PFSK-1 (cell line): Measurements from ENCODE around the gene INTS11.

Source experiments
- FOXP2 ChIP-seq: optimal IDR thresholded peaks from 2 replicates; pipeline ENCODE3; 2011; ENCODE audit warnings: borderline replicate concordance, control low read depth, inconsistent platforms; ENCODE audit not compliant: insufficient read depth; ENCODE audit errors: extremely low read length, extremely low read depth
- POLR2AphosphoS5 ChIP-seq: IDR thresholded peaks from 2 replicates; pipeline ENCODE4 v1.6.1; 2012; ENCODE audit warnings: low read depth, mild to moderate bottlenecking, control low read depth, low read length, moderate library complexity
- SIN3A ChIP-seq: IDR thresholded peaks from 2 replicates; pipeline ENCODE4 v1.6.1; 2012; ENCODE audit warnings: mild to moderate bottlenecking, low read length, moderate library complexity, borderline replicate concordance; ENCODE audit not compliant: insufficient read depth
- TAF1 ChIP-seq: IDR thresholded peaks from 2 replicates; pipeline ENCODE4 v1.6.1; 2012; ENCODE audit warnings: low read length, control low read depth, borderline replicate concordance; ENCODE audit not compliant: insufficient read depth
- TF ChIP-seq, protein P1 (sequence below), 2 experiments: IDR thresholded peaks; 2 replicates each; pipeline versions ENCODE4 v1.6.1 to v1.8.0; 2011 to 2012; ENCODE audit warnings: low read depth in 2 of 2, low read length in 2 of 2, control low read depth in 1 of 2, inconsistent platforms in 1 of 2, mild to moderate bottlenecking in 1 of 2, moderate library complexity in 1 of 2; ENCODE audit not compliant: insufficient read depth in 1 of 2

DNA sequence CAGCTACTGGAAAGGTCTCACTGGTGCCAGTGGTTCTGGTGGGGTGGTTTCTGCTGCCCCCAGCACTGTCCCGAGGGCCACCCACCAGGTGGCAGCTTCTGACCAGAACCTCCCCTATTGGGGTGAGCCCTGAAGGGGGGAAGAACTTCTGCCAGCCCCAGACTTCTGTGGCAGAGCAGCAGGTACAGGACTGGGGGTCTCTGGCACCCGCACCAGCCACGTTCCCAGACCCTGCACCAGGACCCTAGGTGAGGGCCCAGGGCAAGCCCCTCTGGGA, 14.4 kb downstream of the INTS11 start:
- TF ChIP-seq POLR2AphosphoS5 (no peak), TAF1 (no peak), SIN3A (no peak), FOXP2 (no peak)
- TF ChIP-seq, protein P1, sequence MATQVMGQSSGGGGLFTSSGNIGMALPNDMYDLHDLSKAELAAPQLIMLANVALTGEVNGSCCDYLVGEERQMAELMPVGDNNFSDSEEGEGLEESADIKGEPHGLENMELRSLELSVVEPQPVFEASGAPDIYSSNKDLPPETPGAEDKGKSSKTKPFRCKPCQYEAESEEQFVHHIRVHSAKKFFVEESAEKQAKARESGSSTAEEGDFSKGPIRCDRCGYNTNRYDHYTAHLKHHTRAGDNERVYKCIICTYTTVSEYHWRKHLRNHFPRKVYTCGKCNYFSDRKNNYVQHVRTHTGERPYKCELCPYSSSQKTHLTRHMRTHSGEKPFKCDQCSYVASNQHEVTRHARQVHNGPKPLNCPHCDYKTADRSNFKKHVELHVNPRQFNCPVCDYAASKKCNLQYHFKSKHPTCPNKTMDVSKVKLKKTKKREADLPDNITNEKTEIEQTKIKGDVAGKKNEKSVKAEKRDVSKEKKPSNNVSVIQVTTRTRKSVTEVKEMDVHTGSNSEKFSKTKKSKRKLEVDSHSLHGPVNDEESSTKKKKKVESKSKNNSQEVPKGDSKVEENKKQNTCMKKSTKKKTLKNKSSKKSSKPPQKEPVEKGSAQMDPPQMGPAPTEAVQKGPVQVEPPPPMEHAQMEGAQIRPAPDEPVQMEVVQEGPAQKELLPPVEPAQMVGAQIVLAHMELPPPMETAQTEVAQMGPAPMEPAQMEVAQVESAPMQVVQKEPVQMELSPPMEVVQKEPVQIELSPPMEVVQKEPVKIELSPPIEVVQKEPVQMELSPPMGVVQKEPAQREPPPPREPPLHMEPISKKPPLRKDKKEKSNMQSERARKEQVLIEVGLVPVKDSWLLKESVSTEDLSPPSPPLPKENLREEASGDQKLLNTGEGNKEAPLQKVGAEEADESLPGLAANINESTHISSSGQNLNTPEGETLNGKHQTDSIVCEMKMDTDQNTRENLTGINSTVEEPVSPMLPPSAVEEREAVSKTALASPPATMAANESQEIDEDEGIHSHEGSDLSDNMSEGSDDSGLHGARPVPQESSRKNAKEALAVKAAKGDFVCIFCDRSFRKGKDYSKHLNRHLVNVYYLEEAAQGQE (IDR thresholded peaks at IDR 0.05; ENCODE audit: insufficient read depth in 1 of 2, low read depth in 2 of 2, low read length in 2 of 2) = no peak
